AG04450 (cell line): ENCODE measurements around the gene CLBA1. TPM values are rescaled to one million over a fixed set of nuclear protein-coding genes. Genes with fewer than 3 reads are reported as not detected.

ENCODE experiments used
- CTCF ChIA-PET: fragments of 300-600, 350-600 bp; formaldehyde crosslinking; extraction: SDS; loops from one replicate; lab custom pipeline; 2022; ENCODE audit warnings: antibody characterized with exemption, inconsistent platforms; lab: Charles Lee
- POLR2A ChIA-PET: fragments of 350-600 bp; formaldehyde crosslinking; extraction: SDS; loops from one replicate; lab custom pipeline; 2021; ENCODE audit warnings: antibody characterized with exemption, inconsistent platforms; lab: Yijun Ruan, JAX
- DNase-seq: peaks from one replicate; pipeline ENCODE4 v3.0.0-alpha.2; 2011; ENCODE audit warnings: low read depth, low spot score
- H3K27ac ChIP-seq: one replicate; pipeline ENCODE4 v1.5.1; 2012; ENCODE audit warnings: low read depth, low read length, control low read depth
- H3K27me3 ChIP-seq: one replicate; pipeline ENCODE4 v1.6.0; 2012; ENCODE audit warnings: low read length; ENCODE audit not compliant: control insufficient read depth, insufficient read depth
- H3K4me3 ChIP-seq: 2 replicates; pipeline ENCODE4 v1.5.1; 2011; ENCODE audit warnings: mild to moderate bottlenecking, low read depth, low read length, control low read depth
- H3K9me3 ChIP-seq: 2 replicates; pipeline ENCODE4 v1.5.1; 2012; ENCODE audit warnings: low read length; ENCODE audit not compliant: control insufficient read depth, insufficient read depth
- polyA plus RNA-seq: library from polyadenylated mRNA; depleted of rRNA; stranded (reverse); fragments of >200 nt; gene quantifications from 2 replicates; pipeline ENCODE4 v1.2.3, GENCODE V29; 2011
- TF ChIP-seq, protein P1 (sequence below): IDR thresholded peaks from 2 replicates; pipeline ENCODE4 v1.5.1; 2011; ENCODE audit warnings: low read depth, low read length, control low read depth, inconsistent platforms

The CLBA1 gene
- polyA plus RNA-seq, 1 experiment, result 4.6 TPM

DNA sequence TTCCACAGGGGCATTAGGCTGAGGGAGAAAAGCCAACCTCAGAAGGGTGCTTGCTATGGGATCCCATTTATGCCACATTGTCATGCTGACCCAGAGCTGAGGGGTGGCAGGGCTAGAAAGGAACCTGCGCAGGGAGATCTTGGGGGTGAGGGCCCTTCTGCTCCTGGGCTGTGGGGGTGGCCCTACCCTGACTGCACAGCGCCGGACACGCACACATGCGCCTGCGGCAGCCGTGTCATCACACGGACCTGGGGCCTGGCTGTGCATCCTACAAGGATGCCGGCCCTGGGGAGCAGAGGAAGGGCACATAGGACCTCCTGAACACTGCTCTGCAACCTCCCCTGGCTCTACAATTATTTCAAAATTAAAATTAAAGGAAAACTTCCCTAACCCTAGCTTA lies 28.4 kb downstream of the CLBA1 start:
- Histone ChIP-seq H3K4me3 (no peak overlapping the region), H3K9me3 (no peaks in the 10 kb centered on the region; the same call in 1 of the 2 replicates), H3K27ac (no peak overlapping the region), H3K27me3 (no peaks in the 10 kb centered on the region)
- ChIA-PET CTCF (interaction anchor here (3.5 kb wide), 1 partner anchor 32 kb away, joined by 14 read pairs; no protein-coding TSS in a partner anchor), POLR2A (no interaction called here)
- TF ChIP-seq, protein P1, sequence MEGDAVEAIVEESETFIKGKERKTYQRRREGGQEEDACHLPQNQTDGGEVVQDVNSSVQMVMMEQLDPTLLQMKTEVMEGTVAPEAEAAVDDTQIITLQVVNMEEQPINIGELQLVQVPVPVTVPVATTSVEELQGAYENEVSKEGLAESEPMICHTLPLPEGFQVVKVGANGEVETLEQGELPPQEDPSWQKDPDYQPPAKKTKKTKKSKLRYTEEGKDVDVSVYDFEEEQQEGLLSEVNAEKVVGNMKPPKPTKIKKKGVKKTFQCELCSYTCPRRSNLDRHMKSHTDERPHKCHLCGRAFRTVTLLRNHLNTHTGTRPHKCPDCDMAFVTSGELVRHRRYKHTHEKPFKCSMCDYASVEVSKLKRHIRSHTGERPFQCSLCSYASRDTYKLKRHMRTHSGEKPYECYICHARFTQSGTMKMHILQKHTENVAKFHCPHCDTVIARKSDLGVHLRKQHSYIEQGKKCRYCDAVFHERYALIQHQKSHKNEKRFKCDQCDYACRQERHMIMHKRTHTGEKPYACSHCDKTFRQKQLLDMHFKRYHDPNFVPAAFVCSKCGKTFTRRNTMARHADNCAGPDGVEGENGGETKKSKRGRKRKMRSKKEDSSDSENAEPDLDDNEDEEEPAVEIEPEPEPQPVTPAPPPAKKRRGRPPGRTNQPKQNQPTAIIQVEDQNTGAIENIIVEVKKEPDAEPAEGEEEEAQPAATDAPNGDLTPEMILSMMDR, result no peak
- no peak for DNase-seq

DNA sequence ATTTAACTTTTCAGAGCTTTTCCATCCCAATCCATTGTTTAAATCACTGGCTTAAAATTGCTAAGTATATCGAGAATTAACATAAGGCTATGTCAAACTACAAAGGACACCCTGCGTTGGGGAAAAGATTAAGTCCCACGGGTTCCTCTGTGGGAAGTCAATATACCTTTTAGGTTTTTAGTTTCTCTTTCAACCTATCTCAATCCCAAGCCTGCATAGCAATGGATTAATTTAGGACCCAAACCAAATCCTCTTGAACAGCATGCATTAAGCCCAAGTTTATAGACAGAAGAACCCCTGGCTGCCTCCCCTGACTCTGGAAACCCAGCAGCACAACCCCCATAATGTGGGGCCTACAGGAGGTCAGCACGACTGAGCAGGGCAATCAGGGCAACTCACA lies 29.0 kb downstream of the CLBA1 start:
- CTCF ChIA-PET, result interaction anchor here (1.0 to 3.5 kb wide), 2 partner anchors 31 to 39 kb away, joined by 3 to 14 read pairs; no protein-coding TSS in a partner anchor
- DNase-seq, result no peak
- peak overlapping the region; percentile 39 for H3K27ac ChIP-seq
- no peaks in the 10 kb centered on the region for H3K27me3 ChIP-seq
- TF ChIP-seq, protein P1, result no peak
- H3K4me3 ChIP-seq, result peak overlapping the region; percentile 38
- no peaks in the 10 kb centered on the region; the same call in 1 of the 2 replicates for H3K9me3 ChIP-seq
- POLR2A ChIA-PET, result no interaction called here

DNA sequence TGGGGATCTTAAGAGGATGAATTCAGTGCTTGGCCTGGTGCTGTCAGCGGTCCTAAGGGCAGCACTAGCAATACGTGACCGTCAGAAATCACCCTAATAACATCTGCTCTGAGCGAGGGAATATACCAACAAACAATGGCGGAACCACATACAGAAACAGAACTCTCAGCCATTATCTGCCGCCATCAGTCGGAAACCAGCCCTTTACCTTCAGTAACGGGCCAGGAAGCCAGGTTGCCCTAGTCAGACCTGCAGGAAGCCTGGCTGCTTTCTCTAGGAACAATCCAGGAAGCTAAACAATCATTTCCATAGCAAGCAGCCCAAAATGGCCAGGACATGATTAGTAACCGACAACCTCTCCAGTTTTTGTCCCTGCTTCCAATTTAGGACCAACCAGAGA lies 29.7 kb downstream of the CLBA1 start:
- ChIA-PET POLR2A (no interaction called here), CTCF (interaction anchor here (1.0 kb wide), 1 partner anchor 40 kb away, joined by 3 read pairs; no protein-coding TSS in a partner anchor)
- DNase-seq, result no peak
- no peak overlapping the region for H3K4me3 ChIP-seq
- H3K27ac ChIP-seq, result no peak overlapping the region
- no peaks in the 10 kb centered on the region; the same call in 1 of the 2 replicates for H3K9me3 ChIP-seq
- TF ChIP-seq, protein P1, result no peak
- H3K27me3 ChIP-seq, result no peaks in the 10 kb centered on the region

DNA sequence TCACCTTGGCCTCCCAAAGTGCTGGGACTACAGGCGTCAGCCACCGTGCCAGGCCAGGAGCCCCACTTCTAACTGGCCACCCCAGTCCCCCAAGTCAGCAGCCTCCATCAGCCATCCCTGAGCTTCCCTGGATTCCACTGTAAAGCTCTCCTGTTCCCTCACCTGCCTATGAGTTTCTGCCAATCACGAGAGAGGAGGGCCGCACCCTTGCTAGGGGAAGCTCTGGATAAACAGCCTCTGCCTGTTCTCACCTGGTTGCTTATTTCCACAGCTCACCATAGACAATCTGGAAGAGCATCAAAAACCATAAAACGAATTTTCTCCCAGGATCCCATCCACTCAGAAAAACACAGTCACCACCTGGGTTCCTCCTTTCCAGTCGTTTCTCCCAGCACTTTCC lies 30.3 kb downstream of the CLBA1 start:
- Histone ChIP-seq H3K27me3 (no peaks in the 10 kb centered on the region), H3K27ac (no peak overlapping the region), H3K9me3 (no peaks in the 10 kb centered on the region; the same call in 1 of the 2 replicates), H3K4me3 (no peak overlapping the region)
- TF ChIP-seq, protein P1, result no peak
- CTCF ChIA-PET, result interaction anchor here (0.5 to 1.0 kb wide), 2 partner anchors 40 to 70 kb away, joined by 3 read pairs; no protein-coding TSS in a partner anchor
- POLR2A ChIA-PET, result no interaction called here
- DNase-seq, result no peak

DNA sequence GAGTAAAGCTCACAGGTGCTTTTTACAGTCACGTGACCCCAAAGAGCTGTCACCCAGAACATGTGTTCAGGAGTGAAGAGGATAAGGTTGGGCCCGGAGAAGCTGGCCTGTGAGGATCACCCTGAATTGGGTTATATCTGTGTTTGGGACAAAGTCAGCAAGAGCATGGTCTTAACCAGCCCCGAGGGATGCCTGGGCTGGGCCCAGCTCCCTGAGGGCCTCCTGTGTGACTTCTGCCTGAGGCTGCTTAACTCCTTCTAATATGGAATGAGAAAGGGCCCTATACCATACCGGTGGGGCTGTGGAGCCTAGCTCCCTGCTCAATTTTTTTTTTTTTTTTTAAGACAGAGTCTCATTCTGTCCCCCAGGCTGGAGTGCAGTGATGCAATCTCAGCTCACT lies 32.8 kb downstream of the CLBA1 start:
- Histone ChIP-seq H3K27ac (no peak overlapping the region), H3K4me3 (no peak overlapping the region), H3K9me3 (no peaks in the 10 kb centered on the region; the same call in 1 of the 2 replicates), H3K27me3 (no peaks in the 10 kb centered on the region)
- ChIA-PET CTCF (interaction anchor here (1.2 to 2.2 kb wide), 3 partner anchors 27 to 72 kb away, joined by 3 to 10 read pairs (median 5); no protein-coding TSS in a partner anchor), POLR2A (interaction anchor here (0.6 kb wide), 1 partner anchor 33 kb away, joined by 3 read pairs; the partner anchor contains the start of gene CLBA1)
- TF ChIP-seq, protein P1, result no peak
- DNase-seq, result no peak
